ENCODE data around the gene HELT.
"Not testable (repeated sequence)": the region's sequence is repeated elsewhere in the genome, so short reads cannot be mapped to it uniquely, and the experiment has no call there.

HELT gene, protein sequence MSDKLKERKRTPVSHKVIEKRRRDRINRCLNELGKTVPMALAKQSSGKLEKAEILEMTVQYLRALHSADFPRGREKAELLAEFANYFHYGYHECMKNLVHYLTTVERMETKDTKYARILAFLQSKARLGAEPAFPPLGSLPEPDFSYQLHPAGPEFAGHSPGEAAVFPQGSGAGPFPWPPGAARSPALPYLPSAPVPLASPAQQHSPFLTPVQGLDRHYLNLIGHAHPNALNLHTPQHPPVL

DNA sequence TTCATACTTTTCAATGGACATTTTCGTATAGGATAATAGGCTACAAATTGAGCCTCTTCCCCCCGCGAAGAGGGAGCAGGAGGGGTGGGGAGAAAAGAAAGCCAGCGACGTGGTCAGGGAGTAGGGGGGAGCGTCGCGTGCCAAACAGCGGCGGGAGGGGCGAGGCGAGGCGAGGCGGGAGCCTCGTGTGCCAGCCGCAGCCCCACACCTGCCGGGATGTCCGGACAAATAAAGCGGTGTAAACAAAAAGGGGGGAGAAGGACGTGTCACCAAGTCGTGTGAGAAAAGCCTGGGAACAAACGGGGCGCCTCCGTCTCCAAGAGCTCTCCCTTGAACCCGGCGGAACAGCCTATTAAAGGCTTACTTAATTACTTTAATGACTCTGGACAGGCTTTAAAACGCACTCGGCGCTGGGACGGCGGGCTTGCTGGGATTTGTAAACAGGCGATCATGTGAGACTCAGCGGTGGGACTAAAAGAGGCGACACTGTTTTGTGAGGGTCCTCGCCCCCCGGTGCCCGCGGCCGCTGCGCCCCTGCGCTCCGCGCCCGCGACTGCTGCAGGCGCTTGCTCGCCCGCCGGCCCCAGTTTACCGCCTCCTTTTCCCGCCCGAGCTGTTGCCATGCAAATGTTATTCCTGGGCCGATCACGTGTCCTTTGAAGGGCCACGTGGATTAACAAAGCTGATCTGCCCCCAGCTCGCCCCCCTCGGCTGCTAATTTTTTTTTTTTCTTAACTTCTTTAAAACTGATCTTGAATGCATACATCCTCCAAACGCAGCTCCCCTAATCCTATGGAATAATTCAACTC, at the start of gene HELT:
Gene HELT (plus strand): TSS at position 527 of the 809 bp plus-strand sequence. CDS start 439 bp downstream, outside the sequence.
- no peak for DNase-seq

DNA sequence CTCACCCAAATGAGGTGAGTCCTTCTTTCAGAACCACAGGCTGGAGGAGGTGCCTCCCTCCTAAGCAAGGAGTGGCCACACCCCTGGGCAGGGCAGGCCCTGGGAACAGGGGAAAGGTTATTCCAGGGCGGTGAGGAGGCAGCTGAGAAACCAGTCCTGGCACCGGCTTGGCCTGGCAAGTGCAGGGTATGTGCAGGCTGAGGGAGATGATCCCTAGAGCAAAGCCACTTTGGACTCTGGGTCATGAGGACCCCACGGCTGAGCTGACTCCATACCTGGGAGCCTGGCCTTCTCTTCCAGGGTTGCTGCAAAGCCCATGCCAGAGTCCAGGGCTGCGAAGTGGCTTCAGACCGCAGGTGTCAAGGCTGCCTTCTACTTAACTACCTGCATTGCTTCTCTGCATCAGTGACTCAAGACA, 49.5 kb upstream of the HELT start:
- DNase-seq = no peak

DNA sequence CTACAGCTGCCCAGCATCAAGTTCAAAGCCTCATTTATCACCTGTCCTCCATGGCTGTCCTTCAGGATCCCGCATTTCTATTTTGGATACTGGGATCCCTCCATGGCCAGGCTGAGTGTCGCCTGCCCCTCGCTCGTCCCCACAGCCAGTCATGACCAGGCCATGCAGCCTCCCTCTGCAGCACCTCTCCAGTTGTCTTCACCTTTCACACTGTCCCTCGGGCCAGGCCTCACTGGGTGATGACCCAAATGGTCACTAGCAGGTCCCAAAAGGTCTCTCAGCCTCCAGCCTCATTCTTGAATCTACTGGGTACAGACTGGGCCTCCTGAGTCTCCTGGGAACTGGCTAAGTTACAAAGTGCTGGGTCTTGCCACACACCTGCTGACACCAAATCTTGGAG, 48.7 kb upstream of the HELT start:
- DNase-seq = no peak

DNA sequence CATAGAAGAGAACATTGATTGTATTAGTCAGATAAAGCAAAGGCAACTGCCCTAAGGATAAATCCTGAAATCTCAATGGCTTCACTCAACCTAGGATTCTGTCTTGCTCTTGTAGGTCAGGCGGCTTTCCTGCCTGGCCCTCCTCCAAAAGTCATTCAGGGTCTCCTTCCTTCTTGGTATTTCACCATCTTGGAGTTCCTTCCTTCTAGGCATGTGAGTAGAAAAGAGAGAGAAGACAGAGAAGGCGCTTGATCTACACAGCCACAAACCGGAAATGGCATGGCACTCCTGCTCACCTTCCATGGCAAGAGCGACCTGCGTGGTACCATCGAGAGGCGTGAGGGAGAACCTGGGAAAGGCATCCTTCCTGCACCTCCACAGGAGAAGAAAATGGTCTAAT, 45.3 kb upstream of the HELT start:
- no peak for DNase-seq

DNA sequence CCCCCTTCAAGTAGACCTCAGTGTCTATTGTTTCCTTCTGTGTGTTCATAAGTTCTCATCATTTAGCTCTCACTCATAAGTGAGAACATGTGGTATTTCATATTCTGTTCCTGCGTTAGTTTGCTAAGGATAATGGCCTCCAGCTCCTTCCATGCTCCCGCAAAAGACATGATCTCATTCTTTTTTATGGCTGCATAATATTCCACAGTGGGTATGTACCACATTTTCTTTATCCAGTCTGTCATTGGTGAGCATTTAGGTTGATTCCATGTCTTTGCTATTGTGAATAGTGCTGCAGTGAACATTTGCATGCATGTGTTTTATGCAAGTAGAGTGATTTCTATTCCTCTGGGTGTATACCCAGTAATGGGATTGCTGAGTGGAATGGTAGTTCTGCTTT, 41.9 kb upstream of the HELT start:
- DNase-seq = not testable (repeated sequence)

DNA sequence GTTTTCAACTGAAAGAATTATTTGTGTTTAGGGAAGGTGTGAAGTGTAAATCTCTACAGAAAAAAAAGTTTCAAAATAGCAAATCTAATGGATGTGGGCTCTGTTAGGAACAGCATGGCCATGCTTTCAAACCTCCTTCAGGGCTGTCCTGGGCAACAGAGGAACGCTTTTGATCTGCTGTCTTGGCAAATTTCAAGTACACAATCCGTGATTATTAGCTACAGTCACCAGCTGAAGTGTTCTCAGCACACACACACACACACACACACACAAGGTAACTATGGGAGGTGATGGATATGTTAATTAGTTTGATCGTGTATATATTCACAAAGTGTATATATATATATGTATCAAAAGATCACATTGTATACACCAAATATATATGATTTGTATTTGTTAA, 40.5 kb upstream of the HELT start:
- DNase-seq = no peak

DNA sequence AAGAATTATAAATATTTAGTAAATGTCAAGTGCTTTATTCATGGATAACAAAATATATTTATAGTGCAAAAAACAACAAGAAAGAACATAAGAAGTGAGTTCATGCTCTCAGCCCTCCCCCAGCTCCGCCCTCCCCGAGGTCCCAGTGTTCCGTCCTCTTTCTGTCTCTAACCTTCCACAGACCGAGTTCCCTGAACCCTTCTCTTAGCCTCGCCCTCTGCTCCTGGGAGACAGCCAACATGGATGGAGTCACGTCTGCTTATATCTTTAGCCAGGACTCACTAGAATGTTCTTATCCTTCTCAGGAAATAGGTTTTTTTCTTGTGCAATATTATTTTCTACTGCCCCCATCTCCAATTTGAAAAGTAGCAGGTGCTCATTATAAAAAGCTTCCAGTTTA, 40.1 kb upstream of the HELT start:
- DNase-seq = no peak

DNA sequence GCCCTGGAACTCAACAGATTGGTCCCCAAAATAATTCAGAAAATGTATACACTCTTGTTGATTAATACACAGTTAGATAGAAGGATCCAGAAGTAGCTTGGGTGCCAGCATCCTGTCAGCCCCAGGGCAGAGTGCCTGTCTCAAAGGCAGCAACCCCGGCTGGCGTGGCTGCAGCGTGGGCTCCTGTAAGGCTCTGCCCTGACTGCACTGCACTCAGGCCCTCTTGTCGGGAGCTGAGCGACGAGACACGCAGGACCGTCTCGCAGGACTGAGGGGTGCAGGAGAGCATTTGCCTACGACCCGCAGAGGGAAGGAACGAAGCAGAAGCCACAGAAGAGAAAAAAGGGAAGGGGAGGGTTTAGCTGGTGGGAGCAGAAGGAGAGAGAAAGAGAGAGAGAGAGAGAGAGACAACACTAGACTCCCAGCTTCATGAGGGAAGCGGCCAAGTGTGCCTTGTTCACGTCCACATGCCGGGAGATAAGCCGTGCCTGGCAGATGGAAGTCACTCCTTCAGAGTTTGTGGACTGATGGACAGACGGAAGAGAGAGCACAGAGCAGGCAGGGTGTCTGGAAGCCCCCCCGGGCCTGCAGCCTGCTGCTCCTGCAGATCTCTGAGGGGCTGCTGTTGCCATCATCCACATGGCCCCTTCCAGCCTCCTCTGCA, 38.7 kb upstream of the HELT start:
- no peak for DNase-seq

DNA sequence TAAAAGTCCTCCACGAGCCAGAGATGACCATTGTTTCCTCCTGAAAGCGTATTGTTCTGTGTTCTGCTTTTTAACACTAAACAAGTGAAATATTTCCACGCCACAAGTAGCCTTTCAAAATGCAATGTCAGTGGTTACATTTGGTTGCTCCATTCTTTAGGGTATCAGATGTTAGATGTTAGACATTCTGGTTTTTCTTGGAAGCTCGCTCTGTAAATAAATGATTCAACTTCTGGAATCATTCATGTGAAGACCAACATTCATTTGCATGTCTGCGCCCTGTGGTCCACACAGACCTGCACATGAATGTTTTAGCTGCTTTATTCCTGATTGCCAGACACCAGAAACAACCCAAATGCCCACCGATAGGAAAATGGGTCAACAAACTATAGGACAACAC, 38.0 kb upstream of the HELT start:
- no peak for DNase-seq

DNA sequence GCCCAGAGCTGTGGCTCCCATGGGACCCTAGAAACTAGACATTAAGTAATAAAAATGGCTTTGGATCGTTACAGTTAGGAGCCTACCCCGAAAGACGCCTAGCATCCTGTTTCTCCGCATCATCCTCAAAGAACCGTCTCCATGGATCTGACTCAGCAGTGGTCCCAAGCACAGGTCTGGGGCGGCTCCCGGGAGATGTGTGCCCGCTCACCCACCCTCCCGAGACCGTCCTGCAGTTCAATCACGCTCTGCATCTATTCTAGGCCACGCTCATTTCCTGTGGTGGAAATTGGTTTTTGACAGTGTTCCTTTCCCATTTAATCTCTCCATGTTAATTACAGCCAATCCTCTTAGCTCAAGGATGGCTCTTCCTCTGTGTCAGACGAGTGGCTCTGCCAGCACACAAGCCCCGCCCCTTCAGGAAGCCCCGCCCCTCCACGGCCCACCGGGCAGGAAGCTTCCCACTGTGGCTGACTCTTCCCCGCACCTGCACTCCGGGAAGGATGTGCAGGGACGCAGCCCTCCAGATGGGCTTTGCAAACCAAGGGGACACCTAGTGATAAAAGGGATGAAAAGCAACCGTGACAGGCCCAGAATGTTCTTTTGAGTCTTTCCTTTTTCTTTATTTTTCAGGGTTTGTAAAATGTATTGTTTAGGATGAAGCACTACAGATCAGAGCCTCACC, 34.5 kb upstream of the HELT start:
- peak; percentile 32 for DNase-seq

DNA sequence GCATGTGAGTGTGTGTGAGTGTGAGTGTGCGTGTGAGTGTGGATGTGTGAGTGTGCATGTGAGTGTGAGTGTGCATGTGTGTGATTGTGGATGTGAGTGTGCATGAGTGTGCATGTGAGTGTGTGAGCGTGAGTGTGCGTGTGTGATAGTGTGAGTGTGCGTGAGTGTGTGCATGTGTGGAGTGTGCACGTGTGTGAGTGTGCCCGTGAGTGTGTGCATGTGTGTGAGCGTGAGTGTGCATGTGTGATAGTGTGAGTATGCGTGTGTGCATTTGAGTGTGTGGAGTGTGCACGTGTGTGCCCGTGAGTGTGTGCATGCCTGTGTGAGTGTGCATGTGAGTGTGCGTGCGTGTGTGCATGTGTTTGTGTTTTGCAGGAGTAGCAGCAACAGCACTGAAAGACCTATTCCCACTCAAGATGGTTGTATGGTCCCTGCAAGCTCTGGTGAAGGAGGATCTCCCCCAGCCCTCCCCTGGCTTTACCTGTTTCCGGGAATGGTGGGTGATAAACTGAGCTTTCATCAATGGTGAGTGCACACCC, 30.7 kb upstream of the HELT start:
- no peak for DNase-seq

DNA sequence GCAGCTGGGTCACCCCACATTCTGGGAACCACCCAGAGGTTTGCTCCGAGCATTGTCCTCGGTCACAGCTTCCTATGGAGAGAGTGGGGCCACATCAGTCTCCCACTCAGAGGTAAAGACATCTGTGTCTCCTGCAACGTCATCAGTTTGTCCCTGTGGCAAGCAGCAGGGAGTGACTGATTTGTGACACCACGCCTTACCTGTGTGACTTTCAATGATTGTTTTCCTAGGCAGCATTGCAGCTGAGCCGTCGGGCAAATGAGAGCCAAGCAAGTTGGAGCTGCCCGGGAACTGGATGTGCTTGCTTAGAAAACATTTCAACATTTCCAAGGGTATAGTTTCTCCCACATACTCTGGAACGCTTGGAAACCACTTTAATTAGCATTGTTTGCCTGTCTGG, 29.7 kb upstream of the HELT start:
- DNase-seq = no peak

DNA sequence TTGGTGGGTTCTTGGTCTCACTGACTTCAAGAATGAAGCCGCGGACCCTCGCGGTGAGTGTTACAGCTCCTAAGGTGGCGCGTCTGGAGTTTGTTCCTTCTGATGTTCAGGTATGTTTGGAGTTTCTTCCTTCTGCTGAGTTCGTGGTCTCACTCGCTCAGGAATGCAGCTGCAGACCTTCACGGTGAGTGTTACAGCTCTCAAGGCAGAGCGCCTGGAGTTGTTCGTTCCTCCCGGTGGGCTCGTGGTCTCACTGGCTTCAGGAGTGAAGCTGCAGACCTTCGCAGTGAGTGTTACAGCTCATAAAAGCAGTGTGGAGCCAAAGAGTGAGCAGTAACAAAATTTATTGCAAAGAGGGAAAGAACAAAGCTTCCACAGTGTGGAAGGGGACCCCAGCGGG, 29.0 kb upstream of the HELT start:
- not testable (repeated sequence) for DNase-seq

DNA sequence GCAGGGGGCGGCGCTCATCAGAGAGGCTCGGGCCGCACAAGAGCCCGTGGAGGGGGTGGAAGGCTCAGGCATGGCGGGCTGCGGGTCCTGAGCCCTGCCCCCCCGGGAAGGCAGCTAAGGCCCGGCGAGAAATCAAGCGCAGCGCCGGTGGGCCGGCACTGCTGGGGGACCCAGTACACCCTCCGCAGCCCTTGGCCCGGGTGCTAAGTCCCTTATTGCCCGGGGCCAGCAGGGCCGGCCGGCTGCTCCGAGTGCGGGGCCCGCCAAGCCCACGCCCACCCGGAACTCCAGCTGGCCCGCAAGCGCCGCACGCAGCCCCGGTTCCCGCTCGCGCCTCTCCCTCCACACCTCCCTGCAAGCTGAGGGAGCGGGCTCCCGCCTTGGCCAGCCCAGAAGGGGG, 28.2 kb upstream of the HELT start:
- not testable (repeated sequence) for DNase-seq

DNA sequence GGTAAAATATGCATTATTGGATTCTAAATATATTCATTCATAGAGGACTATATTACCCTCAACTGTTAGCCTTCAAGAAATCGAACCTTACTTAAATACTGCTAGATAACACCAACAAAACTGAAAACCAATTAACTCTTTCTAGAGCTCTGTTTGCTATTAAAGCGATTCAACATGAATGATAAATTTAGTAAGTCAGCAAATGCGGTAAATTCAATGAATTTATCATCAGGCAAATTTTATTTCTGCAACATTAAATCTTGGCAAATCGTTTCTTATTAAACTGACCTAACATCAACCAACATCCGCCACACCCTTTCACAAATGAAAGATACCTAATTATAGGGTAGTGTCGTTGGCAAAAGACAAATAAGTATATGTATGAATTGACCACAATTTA, 26.4 kb upstream of the HELT start:
- DNase-seq = no peak

DNA sequence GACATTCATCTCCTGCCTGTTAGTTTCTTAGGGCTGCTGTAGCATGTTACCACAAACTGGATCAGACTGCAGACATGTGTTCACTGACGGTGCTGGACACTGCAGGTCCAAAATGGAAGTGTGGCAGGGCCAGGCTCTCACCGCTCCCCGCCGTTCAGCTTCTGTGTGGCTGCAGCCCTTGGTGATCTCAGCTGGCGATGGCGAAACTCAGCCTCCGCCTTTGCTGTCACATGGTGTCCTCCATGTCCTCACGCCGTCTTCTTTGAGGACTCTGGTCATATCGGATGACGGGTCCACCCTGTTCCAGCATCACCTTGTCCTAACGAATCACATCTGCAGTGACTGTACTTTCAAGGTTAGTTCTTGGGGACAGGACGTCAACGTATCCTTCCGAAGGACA, 25.9 kb upstream of the HELT start:
- no peak for DNase-seq

DNA sequence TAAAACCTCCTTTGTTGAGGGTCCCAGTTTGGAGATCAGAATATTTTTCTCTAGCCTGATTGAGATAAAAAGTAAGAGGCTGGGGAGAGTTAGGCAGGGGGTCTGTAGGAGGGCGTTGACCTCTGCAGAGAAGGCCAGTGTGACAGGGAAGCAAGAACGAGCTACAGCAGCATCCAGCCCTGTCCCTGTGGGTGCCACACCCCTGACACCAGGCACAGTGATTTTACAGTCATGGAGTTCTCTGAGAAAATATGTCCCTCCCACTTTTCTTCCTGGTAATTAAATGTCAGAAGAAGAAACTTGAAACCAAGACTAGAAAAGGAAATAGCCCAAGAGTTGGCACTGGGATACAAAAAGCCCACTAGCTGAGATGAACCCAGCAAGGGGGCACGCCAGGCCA, 25.0 kb upstream of the HELT start:
- no peak for DNase-seq

DNA sequence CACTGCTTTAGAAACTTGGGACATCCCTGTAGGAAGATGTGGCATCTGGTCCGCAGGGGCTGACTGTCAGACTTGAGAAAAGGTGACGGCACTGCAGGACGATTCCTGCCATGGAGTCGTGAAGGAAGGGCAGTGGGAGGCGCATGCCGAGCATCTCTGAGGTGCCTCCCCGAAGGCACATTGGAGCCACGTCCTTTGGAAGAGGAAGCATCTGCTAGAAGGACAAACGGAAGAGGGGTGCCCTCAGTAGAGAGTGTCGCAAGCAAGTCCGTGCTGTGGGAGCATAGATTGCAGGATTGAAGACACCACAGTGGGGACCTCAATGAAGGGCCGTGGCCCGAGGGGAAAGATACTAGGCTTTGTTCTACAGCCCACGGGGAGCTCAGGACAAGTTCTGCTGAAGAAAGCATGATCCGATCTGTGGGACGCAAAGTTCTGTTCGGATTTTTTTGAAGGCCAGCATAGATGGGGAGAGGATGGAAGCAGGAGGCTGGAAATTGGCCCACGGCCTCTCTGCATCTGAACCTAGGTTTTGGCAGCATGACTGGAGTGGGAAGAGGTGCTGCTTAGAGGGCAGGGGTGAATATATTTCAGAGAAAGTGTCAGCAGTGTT, 24.2 kb upstream of the HELT start:
- DNase-seq = no peak

DNA sequence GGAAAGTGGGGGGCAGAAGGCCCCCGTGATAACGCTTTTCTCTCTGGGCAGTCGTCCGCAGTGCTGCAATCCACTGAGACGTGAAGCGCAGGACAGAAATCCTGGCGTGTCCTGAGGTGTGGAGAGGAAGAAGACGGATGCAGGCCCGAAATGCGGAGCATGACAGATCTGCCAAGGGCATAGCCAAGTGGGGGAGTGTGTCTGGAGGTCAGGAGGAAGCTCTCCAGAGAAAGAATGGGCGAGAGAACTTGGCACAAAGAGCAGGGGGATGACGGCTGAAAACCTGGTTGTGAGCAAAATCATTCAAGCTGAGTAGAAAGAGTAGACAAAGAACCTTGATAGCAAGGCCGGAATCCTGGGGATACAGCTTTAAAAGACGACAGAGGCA, 23.7 kb upstream of the HELT start:
- DNase-seq = no peak

DNA sequence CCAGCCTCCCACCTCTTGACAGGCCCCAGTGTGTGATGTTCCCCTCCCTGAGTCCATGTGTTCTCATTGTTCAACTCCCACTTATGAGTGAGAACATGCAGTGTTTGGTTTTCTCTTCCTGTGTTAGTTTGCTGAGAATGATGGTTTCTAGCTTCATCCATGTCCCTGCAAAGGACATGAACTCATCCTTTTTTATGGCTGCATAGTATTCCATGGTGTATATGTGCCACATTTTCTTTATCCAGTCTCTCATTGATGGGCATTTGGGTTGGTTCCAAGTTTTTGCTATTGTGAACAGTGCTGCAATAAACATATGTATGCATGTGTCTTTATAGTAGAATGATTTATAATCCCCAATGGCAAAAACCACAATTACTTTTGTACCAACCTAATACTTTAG, 20.6 kb upstream of the HELT start:
- not testable (repeated sequence) for DNase-seq

DNA sequence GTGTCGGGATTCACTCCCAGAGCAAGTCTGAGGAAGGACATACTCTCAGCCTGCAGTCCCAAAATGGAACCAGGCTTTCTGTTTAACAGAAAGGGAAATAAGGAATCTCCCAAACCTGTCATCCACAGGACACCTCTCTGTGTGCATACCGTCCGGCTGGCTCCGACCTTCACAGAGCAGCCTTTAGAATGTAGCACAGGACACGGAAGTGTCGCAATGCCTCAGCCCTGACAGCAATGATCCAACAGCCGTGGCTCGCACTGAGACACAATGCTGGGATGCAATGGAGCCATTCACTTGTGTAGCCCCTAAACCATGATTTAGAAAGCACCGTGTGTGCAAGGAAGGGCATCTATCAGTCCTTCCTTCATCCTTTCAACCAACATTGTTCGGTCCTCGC, 15.5 kb upstream of the HELT start:
- DNase-seq = no peak

DNA sequence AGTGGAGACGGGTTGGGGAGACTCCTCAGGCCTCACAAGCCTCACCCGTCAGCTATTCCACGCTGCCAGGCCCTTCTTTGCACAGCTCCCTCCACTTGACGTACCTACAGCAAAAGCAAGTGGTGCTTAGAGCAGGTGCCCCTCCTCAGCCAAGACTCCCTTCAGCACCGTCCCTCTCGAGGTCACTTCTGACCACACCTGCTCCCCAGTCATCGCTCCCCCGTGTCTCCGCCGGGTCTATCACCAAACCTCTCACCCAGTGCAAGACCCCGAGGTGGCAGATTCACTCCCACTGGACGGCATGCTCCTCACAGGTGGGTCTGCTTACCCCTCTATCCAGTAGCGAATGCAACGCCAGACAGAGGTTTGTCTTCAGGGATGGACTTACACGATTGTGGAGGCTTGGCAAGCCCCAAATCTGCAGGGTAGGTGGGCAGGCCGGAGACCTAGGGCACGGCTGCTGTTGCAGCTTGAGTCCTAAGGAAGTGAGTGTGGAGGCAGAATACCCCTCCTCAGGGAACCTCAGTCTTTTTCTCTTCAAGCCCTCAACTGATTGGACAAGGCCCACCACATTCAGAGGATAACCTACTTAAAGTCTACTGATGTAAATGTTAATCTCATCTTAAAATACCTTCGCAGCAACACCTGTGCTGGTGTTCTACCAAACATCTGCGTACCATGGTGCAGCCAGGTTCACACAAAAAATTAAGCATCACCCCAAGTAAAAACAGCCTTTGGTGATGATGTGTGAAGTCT, 14.5 kb upstream of the HELT start:
- DNase-seq = no peak
